Erythroblast (primary cell): ENCODE results near the gene SLC7A14.

Experiments used
- GATA1 ChIP-seq: IDR thresholded peaks from 2 replicates; pipeline ENCODE4 v1.6.1; 2011; ENCODE audit warnings: low read depth, mild to moderate bottlenecking, control low read depth, low read length, moderate library complexity
- POLR2A ChIP-seq: IDR thresholded peaks from 2 replicates; pipeline ENCODE4 v1.6.1; 2011; ENCODE audit warnings: mild to moderate bottlenecking, low read length

GRCh38 chr3:170425491-170426239, 160.2 kb downstream of the SLC7A14 start:
- TF ChIP-seq POLR2A (no peak), GATA1 (no peak)
